H1 (cell line): ENCODE results near the gene KCNJ10. TPM values are rescaled to one million over a fixed set of nuclear protein-coding genes. Genes with fewer than 3 reads are reported as not detected.

Experiments used
- CTCF ChIA-PET: fragments of 300-600 bp; sonication (Branson Sonifier 250); formaldehyde crosslinking; loops from one replicate; lab custom pipeline; 2021; ENCODE audit not compliant: partially characterized antibody; lab: Charles Lee
- POLR2A ChIA-PET: fragments of 300-600 bp; sonication (Branson Sonifier 250); formaldehyde crosslinking; loops from one replicate; lab custom pipeline; 2021; ENCODE audit warnings: inconsistent platforms; ENCODE audit not compliant: partially characterized antibody; lab: Charles Lee
- DNase-seq, 2 experiments: peaks; one replicate each; pipeline versions ENCODE4 v3.0.0 to v3.0.0-alpha.2; 2010 to 2022; ENCODE audit warnings: low spot score in 2 of 2, low read depth in 1 of 2, mixed read lengths in 1 of 2
- FAIRE-seq: peaks from 2 replicates; lab custom pipeline; 2011; peaks lifted over from hg19 to GRCh38; lab: Jason Lieb, UNC
- H2AFZ ChIP-seq: 2 replicates; pipeline ENCODE4 v1.8.1; 2012; ENCODE audit warnings: low read length, inconsistent platforms
- H2AK5ac ChIP-seq: 2 replicates; pipeline ENCODE4 v1.6.1; 2013; ENCODE audit warnings: low read depth, low read length
- H2BK120ac ChIP-seq: replicated peaks from 2 replicates; pipeline ENCODE3; 2013; ENCODE audit warnings: low read depth, low read length, inconsistent platforms
- H2BK12ac ChIP-seq: 2 replicates; pipeline ENCODE4 v1.6.1; 2013; ENCODE audit warnings: low read depth, low read length
- H2BK15ac ChIP-seq: 2 replicates; pipeline ENCODE4 v1.6.1; 2013; ENCODE audit warnings: low read length
- H2BK20ac ChIP-seq: 2 replicates; pipeline ENCODE4 v1.6.1; 2013; ENCODE audit warnings: low read length
- H2BK5ac ChIP-seq: 2 replicates; pipeline ENCODE4 v1.6.1; 2013; ENCODE audit warnings: low read depth, low read length
- H3K14ac ChIP-seq: 2 replicates; pipeline ENCODE4 v1.6.1; 2013; ENCODE audit warnings: inconsistent platforms; ENCODE audit not compliant: insufficient read length
- H3K18ac ChIP-seq: 2 replicates; pipeline ENCODE4 v1.6.1; 2013; ENCODE audit warnings: low read length; ENCODE audit errors: extremely low read depth
- H3K23ac ChIP-seq: 2 replicates; pipeline ENCODE4 v1.6.1; 2013; ENCODE audit warnings: inconsistent platforms; ENCODE audit not compliant: insufficient read length
- H3K23me2 ChIP-seq: 2 replicates; pipeline ENCODE4 v1.6.1; 2013; ENCODE audit warnings: low read depth, low read length
- H3K27ac ChIP-seq: 2 replicates; pipeline ENCODE4 v1.6.1; 2011; ENCODE audit warnings: low read depth, low read length, inconsistent platforms
- H3K27me3 ChIP-seq, 4 experiments: replicated peaks in 1 of 4; 1 replicate in 1 of 4; 2 replicates in 3 of 4; pipeline versions ENCODE4 v1.6.1 to v1.8.1; 2011 to 2013; ENCODE audit warnings: low read length in 3 of 4, mild to moderate bottlenecking in 3 of 4, inconsistent platforms in 2 of 4, mixed read lengths in 2 of 4, moderate library complexity in 1 of 4; ENCODE audit not compliant: control insufficient read depth in 3 of 4, insufficient read depth in 3 of 4; ENCODE audit errors: extremely low read depth in 1 of 4
- H3K36me3 ChIP-seq, 4 experiments: 2 replicates each; pipeline versions ENCODE4 v1.6.1 to v1.8.1; 2011 to 2013; ENCODE audit warnings: mild to moderate bottlenecking in 4 of 4, low read length in 3 of 4, moderate library complexity in 2 of 4, control low read depth in 1 of 4, inconsistent platforms in 1 of 4; ENCODE audit not compliant: insufficient read depth in 4 of 4, control insufficient read depth in 2 of 4
- H3K4ac ChIP-seq: replicated peaks from 2 replicates; pipeline ENCODE3; 2013; ENCODE audit warnings: low read length, low read depth, mixed read lengths, inconsistent platforms; ENCODE audit not compliant: insufficient read length
- H3K4me1 ChIP-seq, 4 experiments: replicated peaks in 1 of 4; 1 replicate in 1 of 4; 2 replicates in 3 of 4; pipeline versions ENCODE4 v1.6.1 to v1.8.1; 2011 to 2013; ENCODE audit warnings: low read length in 3 of 4, inconsistent platforms in 2 of 4, mixed read lengths in 1 of 4; ENCODE audit not compliant: insufficient read depth in 4 of 4, control insufficient read depth in 3 of 4
- H3K4me2 ChIP-seq, 2 experiments: 2 replicates each; pipeline versions ENCODE4 v1.6.1 to v1.8.1; 2011 to 2013; ENCODE audit warnings: low read depth in 2 of 2, low read length in 2 of 2, control low read depth in 1 of 2, inconsistent platforms in 1 of 2, mild to moderate bottlenecking in 1 of 2; ENCODE audit not compliant: insufficient read depth in 1 of 2
- H3K4me3 ChIP-seq, 4 experiments: fragments of 200-600, 300-600 bp in 1 of 4; sonication (generic), shearing (Covaris generic), sonication (Bioruptor Twin) in 1 of 4; 2 replicates each; pipeline versions ENCODE4 v1.5.1 to v1.8.1; 2011 to 2016; ENCODE audit warnings: low read length in 4 of 4, low read depth in 3 of 4, control low read depth in 2 of 4, inconsistent platforms in 2 of 4, mild to moderate bottlenecking in 2 of 4, mixed read lengths in 1 of 4, moderate library complexity in 1 of 4; ENCODE audit not compliant: insufficient read depth in 2 of 4; ENCODE audit errors: extremely low read depth in 1 of 4
- H3K56ac ChIP-seq: replicated peaks from 2 replicates; pipeline ENCODE3; 2013; ENCODE audit warnings: low read depth, mild to moderate bottlenecking, mixed read lengths, low read length, inconsistent platforms; ENCODE audit not compliant: insufficient read length
- H3K79me1 ChIP-seq: 2 replicates; pipeline ENCODE4 v1.6.1; 2013; ENCODE audit warnings: low read depth, low read length, control low read depth
- H3K79me2 ChIP-seq, 2 experiments: 2 replicates each; pipeline versions ENCODE4 v1.6.1 to v1.8.1; 2012 to 2013; ENCODE audit warnings: low read length in 2 of 2, mild to moderate bottlenecking in 2 of 2, inconsistent platforms in 1 of 2; ENCODE audit not compliant: insufficient read depth in 2 of 2, control insufficient read depth in 1 of 2
- H3K9ac ChIP-seq, 4 experiments: replicated peaks in 1 of 4; 1 replicate in 1 of 4; 2 replicates in 3 of 4; pipeline versions ENCODE4 v1.6.1 to v1.8.1; 2011 to 2013; ENCODE audit warnings: low read depth in 3 of 4, low read length in 3 of 4, control low read depth in 2 of 4, mild to moderate bottlenecking in 2 of 4, moderate library complexity in 2 of 4, inconsistent platforms in 1 of 4; ENCODE audit errors: extremely low read depth in 1 of 4
- H3K9me3 ChIP-seq, 2 experiments: 2 replicates each; pipeline versions ENCODE4 v1.6.1 to v1.8.1; 2012 to 2013; ENCODE audit warnings: mild to moderate bottlenecking in 2 of 2, moderate library complexity in 2 of 2, control low read depth in 1 of 2, inconsistent platforms in 1 of 2, low read depth in 1 of 2, low read length in 1 of 2, mixed read lengths in 1 of 2; ENCODE audit not compliant: insufficient read depth in 2 of 2
- H4K20me1 ChIP-seq, 2 experiments: replicated peaks in 1 of 2; 2 replicates each; pipeline versions ENCODE3 to v1.8.1; 2011 to 2013; ENCODE audit warnings: inconsistent platforms in 2 of 2, low read length in 2 of 2, mild to moderate bottlenecking in 1 of 2; ENCODE audit not compliant: insufficient read depth in 2 of 2, control insufficient read depth in 1 of 2
- H4K5ac ChIP-seq: 2 replicates; pipeline ENCODE4 v1.6.1; 2013; ENCODE audit warnings: low read length, low read depth, mixed read lengths, inconsistent platforms; ENCODE audit not compliant: insufficient read length
- H4K8ac ChIP-seq: 2 replicates; pipeline ENCODE4 v1.8.0; 2013; ENCODE audit warnings: mild to moderate bottlenecking, moderate library complexity, low read length, inconsistent platforms; ENCODE audit not compliant: insufficient read depth; ENCODE audit errors: extremely low read depth
- H4K91ac ChIP-seq: replicated peaks from 2 replicates; pipeline ENCODE3; 2013; ENCODE audit warnings: low read length, mixed read lengths, inconsistent platforms; ENCODE audit not compliant: insufficient read length
- SUZ12 ChIP-seq: fragments of 200-600 bp; sonication (generic); IDR thresholded peaks from 2 replicates; pipeline ENCODE4 v1.6.1; 2012; ENCODE audit warnings: mild to moderate bottlenecking, inconsistent platforms, low read length, moderate library complexity, mixed read lengths
- YY1 ChIP-seq: IDR thresholded peaks from 2 replicates; pipeline ENCODE4 v1.6.1; 2011; ENCODE audit warnings: low read depth, mild to moderate bottlenecking, low read length
- WGBS, 2 experiments: shearing (Covaris generic) in 1 of 2; methylation state at CpG; one replicate each; pipeline versions ENCODE4 v1.1.6 to v1.1.7; 2013 to 2015; ENCODE audit warnings: low lambda C conversion rate in 2 of 2, mixed read lengths in 2 of 2, inconsistent platforms in 1 of 2, low coverage in 1 of 2, missing lambda C conversion rate in 1 of 2; ENCODE audit not compliant: insufficient replicate concordance in 2 of 2, insufficient coverage in 1 of 2, insufficient read length in 1 of 2; ENCODE audit errors: extremely low coverage in 1 of 2, missing lambda C conversion rate in 1 of 2; 5-methylcytosine and 5-hydroxymethylcytosine counted together
- polyA plus RNA-seq, 7 experiments: library from polyadenylated mRNA; depleted of rRNA in 3 of 7; stranded (reverse) in 5 of 7; unstranded in 2 of 7; fragments of >200 nt in 5 of 7; fragments of 200-250 nt in 2 of 7; gene quantifications; 1 replicate in 5 of 7; 2 replicates in 1 of 7; 4 replicates in 1 of 7; pipeline versions ENCODE4 v1.2.1 to v1.2.3, GENCODE V29; 2011 to 2013; ENCODE audit warnings: missing spikeins in 2 of 7, mixed read lengths in 2 of 7
- total RNA-seq: library from RNA; stranded (reverse); fragmentation: NEBNext Ultra II Directional; extraction: Animal tissue kit (Norgen Biotek cat#: 25700); gene quantifications from 2 replicates; pipeline ENCODE4 v1.2.1, GENCODE V29; 2021

KCNJ10 gene
- total and polyA plus RNA-seq, 2 of the 8 experiments (the other 6 are each of a cell fraction or from before 2014, with no cell fraction given) = 1.7 to 2.4 TPM

DNA sequence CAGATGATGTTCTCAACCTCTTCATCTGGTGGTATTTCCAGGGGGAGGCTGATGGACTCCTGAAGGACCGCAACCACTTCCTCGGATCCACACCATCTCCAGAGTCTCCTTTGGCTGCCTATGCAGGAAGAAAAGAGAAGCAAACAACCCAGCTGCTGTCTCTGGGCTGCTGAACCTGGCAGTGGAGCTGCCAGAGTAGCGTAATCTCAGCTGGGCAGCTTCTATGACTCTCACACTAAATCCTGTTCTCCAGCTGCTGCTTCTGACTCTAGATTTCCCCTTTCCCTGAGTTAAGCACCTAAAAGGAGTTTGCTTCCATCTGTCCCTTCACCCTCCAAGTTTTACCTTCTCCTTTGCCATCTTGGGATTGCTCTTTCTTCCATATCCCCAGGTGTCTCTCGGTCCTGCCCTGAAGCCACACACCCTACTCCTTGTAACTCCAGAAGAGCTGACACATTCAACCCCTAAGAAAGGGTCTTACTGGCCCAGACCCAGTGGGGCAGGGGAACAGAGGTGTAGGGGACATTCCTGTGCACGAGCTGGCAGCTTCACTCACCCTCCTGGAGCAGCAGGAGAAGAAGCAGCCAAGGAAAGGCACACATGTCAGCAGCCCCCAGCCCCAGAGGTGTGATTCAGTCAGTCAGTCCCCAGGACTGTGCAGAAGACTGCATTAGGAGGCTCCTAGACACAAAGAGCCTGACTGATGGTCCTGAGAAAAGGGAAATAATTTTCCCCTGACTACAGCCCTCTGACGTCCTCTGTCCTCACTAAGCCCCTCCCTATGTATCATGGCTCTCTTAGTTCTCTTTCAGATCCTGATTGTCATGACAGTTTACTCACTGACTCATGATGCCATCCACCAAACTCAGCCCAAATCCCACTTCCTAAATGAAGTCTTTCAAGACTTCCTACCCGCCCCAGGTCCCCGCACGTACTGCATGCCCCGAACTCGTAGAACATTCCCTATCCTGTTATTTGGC lies 116.1 kb downstream of the KCNJ10 start, which contains the start of gene SLAMF9:
TSS of gene SLAMF9 (minus strand) at position 702 of the 980 bp plus-strand sequence. CDS start at position 602, 100 bp downstream.
- Histone ChIP-seq H4K91ac (no peak within 1 kb of the TSS), H4K5ac (no peak within 1 kb of the TSS), H2BK5ac (no peak within 1 kb of the TSS), H4K20me1 (no peaks in the 10 kb centered on the region), H3K9me3 (no peaks in the 10 kb centered on the region), H2BK12ac (no peak within 1 kb of the TSS), H3K4me1 (no peaks in the 10 kb centered on the region), H3K56ac (no peak within 1 kb of the TSS), H2AFZ (no peak within 1 kb of the TSS), H3K4me2 (no peak within 1 kb of the TSS), H3K36me3 (no peaks in the 10 kb centered on the region), H3K9ac (no peak within 1 kb of the TSS), H2AK5ac (no peak within 1 kb of the TSS), H3K79me2 (no peaks in the 10 kb centered on the region), H3K4ac (no peak within 1 kb of the TSS), H2BK15ac (no peak within 1 kb of the TSS), H3K18ac (no peak within 1 kb of the TSS), H3K14ac (no peak within 1 kb of the TSS), H3K79me1 (no peaks in the 10 kb centered on the region), H3K23me2 (no peaks in the 10 kb centered on the region), H2BK120ac (no peak within 1 kb of the TSS), H2BK20ac (no peak within 1 kb of the TSS), H3K27ac (no peak within 1 kb of the TSS), H3K4me3 (no peak within 1 kb of the TSS), H3K27me3 (no peaks in the 10 kb centered on the region; a peak in 1 of 7 replicates), H4K8ac (no peak within 1 kb of the TSS), H3K23ac (no peak within 1 kb of the TSS)
- FAIRE-seq (no peak), DNase-seq (no peak)
- WGBS, 2 experiments = 91% methylated on average over 11 of the region's 11 CpGs; no CpG with 5 or more reads in 1 of the 2 experiments
- CTCF ChIA-PET = interaction anchor here (1.8 to 35.5 kb wide), 6 partner anchors 8 to 92 kb away, joined by 5 to 696 read pairs (median 8); no protein-coding TSS in a partner anchor
- TF ChIP-seq SUZ12 (0 out of 2 replicates have a peak, but pooled peaks have one; percentile 3), YY1 (no peak)
- POLR2A ChIA-PET = interaction anchor here (0.8 to 1.8 kb wide), 3 partner anchors 8 to 11 kb away, joined by 3 to 5 read pairs (median 3); partner anchors contain the start of gene IGSF9
